Activated CD8-positive, alpha-beta memory T cell treated with anti-CD3 and anti-CD28 coated beads, Interleukin-2, amount 50 U/mL, for 24 hours (primary cell): ENCODE measurements around the gene GOLPH3L.
"Not testable (repeated sequence)": the region's sequence is repeated elsewhere in the genome, so short reads cannot be mapped to it uniquely, and the experiment has no call there.

Source experiments
- DNase-seq: peaks from one replicate; pipeline ENCODE4 v3.0.0-alpha.2; 2020; ENCODE audit errors: extremely low read depth

Gene GOLPH3L

DNA sequence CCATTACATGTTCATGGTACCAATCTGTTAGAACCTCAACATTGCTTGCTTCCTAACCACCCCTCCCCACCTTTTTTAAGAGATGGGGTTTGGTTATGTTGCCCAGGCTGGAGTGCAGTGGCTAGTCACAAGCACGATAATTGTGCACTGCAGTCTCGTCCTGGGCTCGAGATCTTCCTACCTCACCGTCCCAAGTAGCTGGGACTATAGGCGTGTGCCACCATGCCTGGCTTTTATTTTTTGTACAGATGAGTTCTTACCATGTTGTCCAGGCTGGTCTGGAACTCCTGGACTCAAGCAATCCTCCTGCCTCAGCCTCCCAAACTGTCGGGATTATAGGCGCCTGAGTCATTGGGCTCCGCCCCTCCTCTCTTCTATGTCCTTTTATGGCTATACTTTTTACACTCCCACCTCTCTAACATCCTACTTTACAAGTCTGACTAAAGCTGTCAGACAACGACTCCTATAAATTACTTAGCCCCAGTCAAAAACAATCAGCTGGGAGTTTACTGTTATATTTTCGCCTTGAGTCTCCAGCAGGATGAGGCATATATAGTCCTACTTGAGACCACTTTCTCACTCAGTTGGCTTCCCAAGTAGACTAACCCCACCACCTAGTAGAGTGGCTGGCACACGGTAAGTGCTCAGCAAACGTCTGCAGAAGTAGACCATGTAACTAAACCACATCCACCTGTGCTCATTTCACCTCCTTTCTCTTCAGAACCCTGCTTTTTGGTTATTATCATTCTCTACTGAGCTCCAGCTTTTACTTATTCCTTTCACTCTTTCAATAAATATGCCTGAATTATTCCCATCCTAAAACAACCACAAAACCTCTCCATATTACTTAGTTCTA lies 81.4 kb downstream of the GOLPH3L start:
- DNase-seq, result no peak

DNA sequence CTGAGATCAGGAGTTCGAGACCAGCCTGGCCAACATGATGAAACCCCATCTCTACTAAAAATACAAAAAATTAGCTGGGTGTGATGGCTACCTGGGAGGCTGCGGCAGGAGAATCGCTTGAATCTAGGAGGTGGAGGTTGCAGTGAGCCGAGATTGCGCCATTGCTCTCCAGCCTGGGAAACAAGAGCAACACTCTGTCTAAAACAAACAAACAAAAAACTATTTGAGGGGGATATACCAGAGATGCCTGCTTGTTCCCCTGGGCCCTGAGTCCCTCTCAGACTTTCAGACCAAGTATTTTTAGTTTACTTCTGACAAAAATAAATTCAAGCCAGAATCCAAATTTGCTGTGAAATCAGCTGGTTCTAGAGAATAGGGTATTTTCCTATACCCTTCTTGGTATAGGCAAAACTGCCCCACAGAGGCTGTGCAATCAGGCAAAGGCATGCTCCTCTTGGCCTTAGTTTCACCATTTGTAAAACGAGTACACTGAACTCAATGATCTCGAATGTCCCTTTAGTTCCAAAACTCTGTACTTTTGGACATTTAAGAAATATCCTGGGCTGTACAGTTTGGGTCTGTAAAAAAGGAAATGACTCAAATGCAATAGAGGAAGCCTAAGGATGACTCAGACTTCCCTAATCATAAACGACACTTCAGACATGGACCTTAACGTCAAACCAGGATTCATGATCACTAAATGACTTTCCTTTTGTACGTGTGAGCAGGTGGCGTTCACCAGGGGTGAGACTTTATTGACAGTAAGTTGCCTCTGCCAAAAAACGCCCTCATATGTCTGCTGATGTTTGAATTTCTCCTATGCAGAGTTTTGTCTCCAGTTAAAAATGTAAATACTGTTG lies 83.7 kb downstream of the GOLPH3L start:
- peak; percentile 37 for DNase-seq

DNA sequence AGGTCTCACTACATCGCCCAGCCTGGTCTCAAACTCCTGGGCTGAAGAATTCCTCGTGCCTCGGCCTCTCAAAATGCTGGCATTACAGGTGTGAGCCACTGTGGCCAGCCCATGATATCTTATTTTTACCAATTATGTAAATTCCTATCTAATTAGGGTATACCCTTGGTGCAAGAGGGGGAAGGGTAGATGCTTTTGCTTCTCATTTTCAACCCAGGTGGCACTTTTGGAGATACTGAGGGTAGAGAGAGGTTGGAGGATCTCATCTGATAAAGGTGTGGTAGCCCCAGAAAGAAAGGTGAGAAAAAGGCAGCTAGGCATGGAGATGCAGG lies 85.0 kb downstream of the GOLPH3L start:
- no peak for DNase-seq

DNA sequence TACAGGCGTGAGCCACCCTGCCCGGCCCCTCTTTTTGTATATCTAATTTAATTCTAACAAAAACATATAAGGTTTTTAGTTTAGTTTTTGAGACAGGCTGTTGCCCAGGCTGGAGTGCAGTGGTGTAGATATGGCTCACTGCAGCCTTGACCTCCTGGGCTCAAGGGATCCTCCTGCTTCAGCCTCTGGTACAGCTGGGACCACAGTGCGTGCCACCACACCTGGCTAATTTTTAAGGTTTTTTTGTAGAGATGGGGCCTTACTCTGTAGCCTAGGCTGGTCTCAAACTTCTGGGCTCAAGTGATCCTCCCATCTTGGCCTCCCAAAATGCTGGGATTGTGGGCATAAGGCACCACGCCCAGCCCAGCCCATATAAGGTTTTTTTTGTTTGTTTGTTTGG lies 86.4 kb downstream of the GOLPH3L start:
- no peak for DNase-seq

DNA sequence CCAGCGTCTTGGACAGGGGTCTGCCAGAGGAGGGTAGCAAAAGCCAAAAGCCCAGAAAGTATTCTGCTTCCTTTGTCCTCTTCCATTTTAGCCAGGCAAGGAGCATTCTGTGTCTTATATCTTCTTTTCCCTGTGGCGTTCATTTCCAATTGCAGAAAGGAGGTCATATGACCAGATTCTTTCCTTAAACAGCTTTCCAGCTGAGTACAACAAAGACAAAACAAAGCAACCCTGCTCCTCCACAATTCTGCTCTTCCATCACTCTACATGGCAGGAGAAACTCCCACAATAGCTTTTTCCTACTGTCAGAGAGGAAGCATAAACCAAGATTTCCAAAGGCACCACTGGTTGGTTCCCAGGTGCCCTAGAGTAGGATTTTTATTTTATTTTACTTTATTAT lies 87.2 kb downstream of the GOLPH3L start:
- no peak for DNase-seq

DNA sequence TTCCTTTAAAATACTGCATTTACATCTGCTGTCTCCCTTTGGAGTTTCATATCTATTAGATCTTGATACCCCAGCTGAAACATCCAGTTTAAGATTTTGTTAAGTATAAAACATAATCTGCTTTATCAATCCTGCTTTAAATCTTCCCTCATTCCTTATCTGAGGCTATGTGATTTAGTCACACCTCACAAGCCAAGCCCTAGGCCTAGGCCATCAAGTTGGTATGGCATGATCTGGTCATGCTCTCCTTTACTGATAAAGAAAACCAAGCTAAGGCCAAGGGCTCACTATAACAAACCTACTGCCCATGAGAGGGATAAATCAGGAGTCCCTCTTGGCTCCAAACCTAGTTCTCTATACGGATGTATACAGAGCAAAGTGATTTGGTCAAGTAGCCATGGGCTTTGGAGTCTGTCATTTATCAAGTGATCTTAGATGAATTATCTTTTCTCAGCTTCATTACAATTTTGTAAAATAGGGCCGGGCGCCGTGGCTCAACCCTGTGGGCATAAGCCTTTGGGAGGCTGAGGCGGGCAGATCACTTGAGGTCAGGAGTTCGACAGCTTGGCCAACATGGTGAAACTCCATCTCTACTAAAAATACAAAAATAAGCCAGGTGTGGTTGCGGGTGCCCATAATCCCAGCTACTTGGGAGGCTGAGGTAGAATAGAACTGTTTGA lies 90.4 kb downstream of the GOLPH3L start:
- DNase-seq, result no peak

DNA sequence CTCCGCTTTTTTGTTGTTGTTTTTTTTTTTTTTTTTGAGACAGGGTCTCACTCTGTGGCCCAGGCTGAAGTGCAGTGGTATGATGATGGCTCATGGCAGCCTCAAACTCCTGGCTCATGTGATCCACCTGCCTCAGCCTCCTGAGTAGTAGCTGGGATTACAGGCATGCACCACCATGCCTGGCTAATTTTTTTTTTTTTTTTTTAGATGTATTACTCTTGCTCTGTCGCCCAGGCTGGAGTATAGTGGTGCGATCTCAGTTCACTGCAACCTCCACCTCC lies 91.6 kb downstream of the GOLPH3L start:
- not testable (repeated sequence) for DNase-seq

DNA sequence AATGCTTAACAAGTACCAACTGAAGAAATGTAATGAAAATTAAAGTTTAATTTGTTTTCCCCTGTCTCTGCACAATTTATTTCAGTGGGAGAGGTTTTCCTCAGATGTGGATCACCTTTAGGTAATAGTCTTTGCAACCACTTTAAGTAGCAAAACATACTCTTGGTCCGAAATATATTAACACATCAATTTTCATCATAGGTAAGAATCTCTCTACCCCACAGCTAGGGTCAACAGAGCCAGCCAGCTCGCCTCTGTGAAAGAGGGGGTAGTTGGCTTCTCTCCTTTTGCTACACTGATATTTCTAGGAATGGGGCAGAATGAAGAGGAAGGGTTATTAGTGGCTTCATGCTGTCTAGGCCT lies 92.7 kb downstream of the GOLPH3L start:
- no peak for DNase-seq

DNA sequence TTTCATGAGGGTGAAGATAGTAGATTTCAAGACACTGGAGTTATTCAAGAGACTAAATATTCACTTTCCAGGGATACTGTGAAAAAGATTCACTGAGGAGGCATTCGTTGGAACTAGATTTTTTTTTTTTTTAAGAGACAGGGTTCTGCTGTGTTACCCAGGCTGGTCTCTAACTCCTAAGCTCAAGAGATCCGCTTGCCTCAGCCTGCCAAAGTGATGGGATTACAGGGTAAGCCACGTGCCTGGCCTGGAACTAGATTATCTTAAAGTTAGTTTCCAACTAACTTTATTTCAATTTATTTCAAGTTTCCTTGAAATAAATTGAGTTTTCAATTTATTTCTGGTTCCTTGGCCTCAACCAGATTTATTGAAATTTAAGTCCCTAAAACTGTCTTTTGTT lies 93.2 kb downstream of the GOLPH3L start:
- no peak for DNase-seq

DNA sequence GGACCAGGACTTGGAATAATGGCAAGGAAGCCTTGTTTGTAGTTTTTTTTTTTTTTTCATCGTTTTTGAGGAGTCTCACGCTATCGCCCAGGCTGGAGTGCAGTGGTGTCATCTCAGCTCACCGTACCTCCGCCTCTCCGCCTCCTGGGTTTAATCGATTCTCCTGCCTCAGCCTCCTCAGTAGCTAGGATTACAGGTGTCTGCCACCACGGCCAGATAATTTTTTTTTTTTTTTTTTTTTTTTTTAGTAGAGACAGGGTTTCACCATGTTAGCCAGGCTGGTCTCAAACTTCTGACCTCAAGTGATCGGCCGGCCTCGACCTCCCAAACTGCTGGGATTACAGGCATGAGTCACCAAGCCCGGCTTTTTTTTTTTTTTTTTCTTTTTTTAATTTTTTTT lies 94.6 kb downstream of the GOLPH3L start:
- not testable (repeated sequence) for DNase-seq

DNA sequence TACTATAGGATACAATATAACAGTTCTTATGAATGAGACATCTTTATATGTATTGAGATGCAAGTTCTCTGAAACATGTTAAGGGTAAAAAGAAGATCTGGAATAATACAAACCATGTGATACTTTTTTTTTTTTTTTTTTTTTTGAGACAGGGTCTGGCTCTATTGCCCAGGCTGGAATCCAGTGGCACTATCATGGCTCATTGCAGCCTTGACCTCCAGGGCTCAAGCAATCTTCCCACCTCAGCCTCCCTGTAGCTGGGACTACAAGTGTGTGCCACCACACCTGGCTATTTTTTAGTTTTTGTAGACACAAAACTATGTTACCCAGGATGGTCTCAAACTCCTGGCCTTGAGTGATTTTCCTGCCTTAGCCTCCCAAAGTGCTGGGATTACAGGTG lies 95.4 kb downstream of the GOLPH3L start:
- DNase-seq, result no peak

DNA sequence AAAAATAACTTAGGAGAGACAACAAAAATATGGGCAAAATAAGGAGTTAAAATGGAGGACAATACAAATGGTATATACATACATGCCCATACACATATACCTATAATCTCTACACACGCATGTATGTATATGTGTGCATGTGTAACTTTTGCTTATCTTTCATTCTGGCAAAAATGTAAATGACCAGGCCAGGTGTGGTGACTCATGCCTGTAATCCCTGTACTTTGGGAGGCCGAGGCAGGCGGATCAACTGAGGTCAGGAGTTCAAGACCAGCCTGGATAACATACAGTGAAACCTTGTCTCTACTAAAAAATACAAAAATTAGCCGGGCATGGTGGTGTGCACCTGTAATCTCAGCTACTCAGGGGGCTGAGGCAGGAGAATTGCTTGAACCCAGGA lies 98.6 kb downstream of the GOLPH3L start:
- not testable (repeated sequence) for DNase-seq

DNA sequence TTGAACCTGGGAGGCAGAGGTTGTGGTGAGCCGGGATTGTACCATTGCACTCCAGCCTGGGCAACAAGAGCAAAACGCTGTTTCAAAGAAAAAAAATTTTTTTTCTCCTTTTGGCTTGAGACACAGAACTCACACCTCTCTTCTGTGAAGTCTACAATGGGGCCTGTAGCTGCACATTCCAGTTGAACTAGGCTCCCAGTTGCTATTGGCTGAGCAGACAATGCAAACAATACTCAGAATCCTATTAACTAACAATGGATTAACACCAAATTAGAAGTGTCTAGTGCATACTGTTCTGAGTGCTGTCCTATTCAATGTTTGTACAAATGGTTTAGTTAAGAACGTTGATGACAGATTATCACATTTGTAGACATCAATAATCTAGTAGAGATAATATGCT lies 100.0 kb downstream of the GOLPH3L start:
- no peak for DNase-seq
